K562 (cell line): ENCODE measurements around the gene ARHGAP28. TPM values are rescaled to one million over a fixed set of nuclear protein-coding genes. Genes with fewer than 3 reads are reported as not detected.

ENCODE experiments used
- ATF7 ChIP-seq: fragments of 450-650 bp; IDR thresholded peaks from 2 replicates; pipeline ENCODE4 v1.7.1; 2014; ENCODE audit warnings: mild to moderate bottlenecking, moderate library complexity
- CBX5 ChIP-seq: IDR thresholded peaks from 2 replicates; pipeline ENCODE4 v1.6.1; 2014; ENCODE audit warnings: low read depth, borderline replicate concordance
- CHD4 ChIP-seq: fragments of 200-600 bp; sonication (generic); IDR thresholded peaks from 3 replicates; pipeline ENCODE4 v1.6.1; 2012; ENCODE audit warnings: low read depth, mild to moderate bottlenecking, mixed read lengths, low read length, inconsistent platforms; ENCODE audit not compliant: insufficient read depth, insufficient replicate concordance, poor library complexity, severe bottlenecking
- EP400 ChIP-seq: fragments of 450-650 bp; IDR thresholded peaks from 2 replicates; pipeline ENCODE4 v1.6.1; 2017; ENCODE audit warnings: antibody characterized with exemption, mild to moderate bottlenecking, moderate library complexity
- GATAD2A ChIP-seq: fragments of 450-650 bp; IDR thresholded peaks from 2 replicates; pipeline ENCODE4 v1.6.1; 2017
- HNRNPK ChIP-seq: fragments of 200-400 bp; formaldehyde crosslinking; IDR thresholded peaks from one replicate; pipeline ENCODE4 v1.6.1; 2018; ENCODE audit warnings: mild to moderate bottlenecking, low read depth, low read length; ENCODE audit not compliant: poor library complexity, severe bottlenecking
- NBN ChIP-seq: fragments of 450-650 bp; IDR thresholded peaks from 2 replicates; pipeline ENCODE4 v1.6.1; 2016; ENCODE audit warnings: low read depth, mild to moderate bottlenecking
- NR1H2 ChIP-seq: sonication (generic); formaldehyde crosslinking; IDR thresholded peaks from 2 replicates; pipeline ENCODE4 v1.4.0; 2020; ENCODE audit warnings: mild to moderate bottlenecking, missing genetic modification reagents
- NR4A1 ChIP-seq, 2 experiments: fragments of 250-450 bp in 1 of 2; fragments of 450-650 bp in 1 of 2; sonication (Bioruptor Pico) in 1 of 2; IDR thresholded peaks; 2 replicates each; pipeline versions ENCODE4 v1.4.0 to v1.6.1; 2016 to 2020; ENCODE audit warnings: mild to moderate bottlenecking in 2 of 2, missing compliant biosample characterization in 1 of 2, missing genetic modification characterization in 1 of 2, moderate library complexity in 1 of 2
- SRSF9 ChIP-seq: fragments of 200-400 bp; formaldehyde crosslinking; IDR thresholded peaks from 2 replicates; pipeline ENCODE4 v1.6.1; 2017; ENCODE audit warnings: low read depth, low read length, borderline replicate concordance
- STAG1 ChIP-seq: sonication (generic); formaldehyde crosslinking; IDR thresholded peaks from 2 replicates; pipeline ENCODE4 v1.5.0; 2020; ENCODE audit warnings: missing genetic modification reagents, borderline replicate concordance
- THRA ChIP-seq: fragments of 450-650 bp; IDR thresholded peaks from 2 replicates; pipeline ENCODE4 v1.6.1; 2017; ENCODE audit warnings: mild to moderate bottlenecking, moderate library complexity
- ZNF146 ChIP-seq: IDR thresholded peaks from one replicate; pipeline ENCODE4 v1.6.1; 2018; ENCODE audit warnings: missing compliant biosample characterization; ENCODE audit not compliant: unreplicated experiment
- ZNF175 ChIP-seq: fragments of 200-800 bp; sonication (Bioruptor generic); IDR thresholded peaks from 2 replicates; pipeline ENCODE4 v1.6.1; 2016; ENCODE audit warnings: low read depth, mild to moderate bottlenecking, missing genetic modification characterization, missing compliant biosample characterization
- ZNF217 ChIP-seq: sonication (generic); formaldehyde crosslinking; IDR thresholded peaks from 2 replicates; pipeline ENCODE4 v1.8.0; 2022; ENCODE audit warnings: mild to moderate bottlenecking, missing genetic modification reagents
- ZZZ3 ChIP-seq: fragments of 450-650 bp; IDR thresholded peaks from 2 replicates; pipeline ENCODE4 v1.6.1; 2016; ENCODE audit warnings: antibody characterized with exemption, mild to moderate bottlenecking, moderate library complexity
- polyA plus RNA-seq, 8 experiments: library from polyadenylated mRNA; depleted of rRNA in 4 of 8; stranded (reverse) in 5 of 8; unstranded in 3 of 8; fragments of >200 nt; fragmentation: Nextera tagmentation in 2 of 8; fragmentation: Illumina TruSeq in 1 of 8; extraction: Ambion mirVana in 2 of 8; extraction: Trizol in 1 of 8; gene quantifications; 2 replicates each; pipeline versions ENCODE4 v1.2.1 to v1.2.3, GENCODE V29; 2011 to 2014; ENCODE audit warnings: inconsistent platforms in 1 of 8, missing spikeins in 1 of 8
- total RNA-seq, 7 experiments: library from RNA; depleted of rRNA in 6 of 7; stranded (reverse); fragments of >200 nt in 6 of 7; fragmentation: Illumina TruSeq in 2 of 7; extraction: Trizol in 2 of 7; gene quantifications; 2 replicates each; pipeline versions ENCODE4 v1.2.1 to v1.2.3, GENCODE V29; 2011 to 2021; ENCODE audit warnings: low replicate concordance in 1 of 7
- TF ChIP-seq, protein P1 (sequence below), 2 experiments: fragments of 200-800 bp in 1 of 2; sonication (Bioruptor generic) in 1 of 2; sonication (generic) in 1 of 2; formaldehyde crosslinking in 1 of 2; IDR thresholded peaks in 1 of 2; conservative IDR thresholded peaks in 1 of 2; 2 replicates each; pipeline versions ENCODE4 v1.5.0 to v1.6.1; 2016 to 2020; ENCODE audit warnings: missing compliant biosample characterization in 1 of 2, missing genetic modification characterization in 1 of 2, missing genetic modification reagents in 1 of 2
- TF ChIP-seq, protein P2 (sequence below): sonication (generic); formaldehyde crosslinking; IDR thresholded peaks from 2 replicates; pipeline ENCODE4 v1.8.1; 2023; ENCODE audit warnings: mild to moderate bottlenecking, missing genetic modification reagents
- TF ChIP-seq, protein P3 (sequence below): IDR thresholded peaks from 3 replicates; pipeline ENCODE4 v1.6.1; 2011; ENCODE audit warnings: borderline replicate concordance, mild to moderate bottlenecking; ENCODE audit not compliant: insufficient read length, insufficient read depth
- TF ChIP-seq, protein P4 (sequence below): sonication (generic); formaldehyde crosslinking; IDR thresholded peaks from 2 replicates; pipeline ENCODE4 v1.9.0; 2022; ENCODE audit warnings: mild to moderate bottlenecking, missing genetic modification reagents

Gene ARHGAP28
- total and polyA plus RNA-seq, 9 of the 15 experiments (the other 6 are each of a cell fraction or from before 2014, with no cell fraction given): 0.93 to 5.9 (median 5.0) TPM

DNA sequence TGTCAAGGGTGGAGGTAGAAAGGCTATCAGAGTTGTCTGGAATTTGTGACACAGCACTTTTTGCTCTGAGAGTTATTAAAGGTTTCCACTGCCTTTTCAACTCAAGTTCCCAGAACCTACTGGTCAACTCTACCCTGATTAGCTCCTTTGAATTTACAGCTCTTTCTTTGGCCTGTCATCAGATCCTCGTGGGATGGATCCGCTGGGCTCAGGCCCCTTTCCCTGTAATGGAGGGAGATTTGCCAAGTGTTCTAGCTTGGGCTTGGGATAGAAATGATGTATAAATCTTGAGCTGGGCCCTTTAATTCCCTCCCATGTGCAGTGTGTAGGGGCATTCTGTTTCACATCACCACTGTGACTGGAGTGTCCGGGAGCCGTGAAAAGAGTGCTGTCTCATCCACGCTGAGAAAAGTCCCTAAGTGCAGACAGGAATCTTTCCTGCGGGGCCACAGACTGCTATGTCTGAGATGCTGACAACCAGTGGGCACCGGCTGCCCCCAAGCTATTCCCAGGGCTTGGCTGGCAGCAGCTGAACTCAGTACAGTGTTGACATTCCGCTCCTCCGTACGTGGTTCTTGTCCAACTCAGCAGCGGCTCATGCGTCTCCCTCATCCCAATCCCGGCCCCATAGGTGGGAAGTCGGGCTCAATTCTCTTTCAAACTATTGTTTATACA lies 46.9 kb upstream of the ARHGAP28 start (continued):
- TF ChIP-seq, protein P1, sequence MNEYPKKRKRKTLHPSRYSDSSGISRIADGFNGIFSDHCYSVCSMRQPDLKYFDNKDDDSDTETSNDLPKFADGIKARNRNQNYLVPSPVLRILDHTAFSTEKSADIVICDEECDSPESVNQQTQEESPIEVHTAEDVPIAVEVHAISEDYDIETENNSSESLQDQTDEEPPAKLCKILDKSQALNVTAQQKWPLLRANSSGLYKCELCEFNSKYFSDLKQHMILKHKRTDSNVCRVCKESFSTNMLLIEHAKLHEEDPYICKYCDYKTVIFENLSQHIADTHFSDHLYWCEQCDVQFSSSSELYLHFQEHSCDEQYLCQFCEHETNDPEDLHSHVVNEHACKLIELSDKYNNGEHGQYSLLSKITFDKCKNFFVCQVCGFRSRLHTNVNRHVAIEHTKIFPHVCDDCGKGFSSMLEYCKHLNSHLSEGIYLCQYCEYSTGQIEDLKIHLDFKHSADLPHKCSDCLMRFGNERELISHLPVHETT (CRISPR knock-in tag; conservative IDR thresholded peaks at IDR 0.05 in 1 of 2, IDR thresholded peaks at IDR 0.05 in 1 of 2): no peak
- TF ChIP-seq STAG1 (CRISPR knock-in tag) (no peak), NBN (peak; percentile 53; the same call in 1 of the 2 replicates), CHD4 (peak; percentile 93), ZNF217 (CRISPR knock-in tag) (no peak), SRSF9 (no peak), CBX5 (peak; percentile 33; the same call in 1 of the 2 replicates), NR1H2 (CRISPR knock-in tag) (no peak), THRA (no peak), ZNF175 (CRISPR knock-in tag) (no peak), GATAD2A (no peak; the same call in 1 of the 2 replicates), EP400 (peak; percentile 36; the same call in 1 of the 2 replicates), ATF7 (no peak), ZZZ3 (no peak), HNRNPK (no peak), NR4A1 (CRISPR knock-in tag; IDR thresholded peaks at IDR 0.05) (no peak), NR4A1 (tag; IDR thresholded peaks at IDR 0.05) (peak; percentile 77; the same call in 1 of the 2 replicates), ZNF146 (CRISPR knock-in tag) (no peak)
- TF ChIP-seq, protein P2, sequence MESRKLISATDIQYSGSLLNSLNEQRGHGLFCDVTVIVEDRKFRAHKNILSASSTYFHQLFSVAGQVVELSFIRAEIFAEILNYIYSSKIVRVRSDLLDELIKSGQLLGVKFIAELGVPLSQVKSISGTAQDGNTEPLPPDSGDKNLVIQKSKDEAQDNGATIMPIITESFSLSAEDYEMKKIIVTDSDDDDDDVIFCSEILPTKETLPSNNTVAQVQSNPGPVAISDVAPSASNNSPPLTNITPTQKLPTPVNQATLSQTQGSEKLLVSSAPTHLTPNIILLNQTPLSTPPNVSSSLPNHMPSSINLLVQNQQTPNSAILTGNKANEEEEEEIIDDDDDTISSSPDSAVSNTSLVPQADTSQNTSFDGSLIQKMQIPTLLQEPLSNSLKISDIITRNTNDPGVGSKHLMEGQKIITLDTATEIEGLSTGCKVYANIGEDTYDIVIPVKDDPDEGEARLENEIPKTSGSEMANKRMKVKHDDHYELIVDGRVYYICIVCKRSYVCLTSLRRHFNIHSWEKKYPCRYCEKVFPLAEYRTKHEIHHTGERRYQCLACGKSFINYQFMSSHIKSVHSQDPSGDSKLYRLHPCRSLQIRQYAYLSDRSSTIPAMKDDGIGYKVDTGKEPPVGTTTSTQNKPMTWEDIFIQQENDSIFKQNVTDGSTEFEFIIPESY (CRISPR knock-in tag): 0 out of 2 replicates have a peak, but pooled peaks have one; percentile 10
- TF ChIP-seq, protein P3, sequence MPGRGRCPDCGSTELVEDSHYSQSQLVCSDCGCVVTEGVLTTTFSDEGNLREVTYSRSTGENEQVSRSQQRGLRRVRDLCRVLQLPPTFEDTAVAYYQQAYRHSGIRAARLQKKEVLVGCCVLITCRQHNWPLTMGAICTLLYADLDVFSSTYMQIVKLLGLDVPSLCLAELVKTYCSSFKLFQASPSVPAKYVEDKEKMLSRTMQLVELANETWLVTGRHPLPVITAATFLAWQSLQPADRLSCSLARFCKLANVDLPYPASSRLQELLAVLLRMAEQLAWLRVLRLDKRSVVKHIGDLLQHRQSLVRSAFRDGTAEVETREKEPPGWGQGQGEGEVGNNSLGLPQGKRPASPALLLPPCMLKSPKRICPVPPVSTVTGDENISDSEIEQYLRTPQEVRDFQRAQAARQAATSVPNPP: no peak
- TF ChIP-seq, protein P4, sequence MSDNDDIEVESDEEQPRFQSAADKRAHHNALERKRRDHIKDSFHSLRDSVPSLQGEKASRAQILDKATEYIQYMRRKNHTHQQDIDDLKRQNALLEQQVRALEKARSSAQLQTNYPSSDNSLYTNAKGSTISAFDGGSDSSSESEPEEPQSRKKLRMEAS: no peak
